ENCODE measurements around the gene HERC3. TPM values are rescaled to one million over a fixed set of nuclear protein-coding genes. Genes with fewer than 3 reads are reported as not detected.

HERC3 gene
- total and polyA plus RNA-seq, 2 donors (not counting 1 experiment from before 2014, with no cell fraction given), result 24.0 to 78.1 TPM

DNA sequence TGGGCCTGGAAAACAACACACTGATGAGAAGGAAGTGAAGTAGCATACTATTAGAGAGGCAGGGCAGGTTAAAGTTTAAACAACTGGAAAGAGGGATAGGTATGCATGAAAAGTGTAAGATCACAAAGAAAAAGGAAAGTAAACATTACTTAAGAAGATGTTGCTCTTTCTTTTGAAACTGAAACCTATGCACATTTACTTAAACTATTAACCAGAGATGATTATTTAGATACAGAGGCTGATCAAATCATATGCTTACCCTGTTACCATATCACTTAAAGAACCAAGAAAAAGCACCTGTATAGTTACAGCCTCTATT is 67.6 kb downstream of the HERC3 start:
- Histone ChIP-seq H3K4me3 (ENCODE audit: control extremely low read depth in 1 of 5, extremely low read depth in 1 of 5, insufficient read depth in 1 of 5, low read depth in 2 of 5, low read length in 4 of 5) (no peak overlapping the region), H3K4me2 (replicated peaks; ENCODE audit: low read depth, low read length, poor library complexity, severe bottlenecking) (no peak overlapping the region), H2AFZ (ENCODE audit: insufficient read depth, low read depth, low read length, poor library complexity, severe bottlenecking) (no peak overlapping the region), H3K9ac (ENCODE audit: low read length) (no peak overlapping the region), H3K36me3 (replicated peaks in 1 of 2; ENCODE audit: control extremely low read depth in 1 of 2, control insufficient read depth in 1 of 2, extremely low read depth in 1 of 2, insufficient read depth in 2 of 2, low read length in 1 of 2) (peaks cover 4 to 77% of the 10 kb centered on the region in 2 experiments), H3K4me1 (ENCODE audit: control insufficient read depth in 2 of 2, insufficient read depth in 2 of 2, low read length in 2 of 2) (no peaks in the 10 kb centered on the region), H4K20me1 (ENCODE audit: control insufficient read depth, insufficient read depth, low read length, poor library complexity, severe bottlenecking) (no peaks in the 10 kb centered on the region), H3K79me2 (ENCODE audit: control insufficient read depth, insufficient read depth, low read length) (no peaks in the 10 kb centered on the region), H3K27me3 (replicated peaks in 1 of 4; ENCODE audit: control extremely low read depth in 1 of 4, control insufficient read depth in 3 of 4, insufficient read depth in 4 of 4, low read length in 3 of 4) (no peaks in the 10 kb centered on the region), H3K9me3 (ENCODE audit: control extremely low read depth in 1 of 3, control insufficient read depth in 2 of 3, insufficient read depth in 1 of 3, low read length in 2 of 3) (no peaks in the 10 kb centered on the region), H3K27ac (ENCODE audit: low read length in 2 of 2) (no peak overlapping the region)
- Mint-ChIP-seq H3K27ac (no peak overlapping the region), H3K27me3 (no peaks in the 10 kb centered on the region), H3K9me3 (ENCODE audit: insufficient read depth) (no peaks in the 10 kb centered on the region), H3K4me1 (no peaks in the 10 kb centered on the region), H3K4me3 (no peak overlapping the region)
- ATAC-seq (ENCODE audit: low read depth), result no peak
- no peak for DNase-seq
- TF ChIP-seq, protein P1, sequence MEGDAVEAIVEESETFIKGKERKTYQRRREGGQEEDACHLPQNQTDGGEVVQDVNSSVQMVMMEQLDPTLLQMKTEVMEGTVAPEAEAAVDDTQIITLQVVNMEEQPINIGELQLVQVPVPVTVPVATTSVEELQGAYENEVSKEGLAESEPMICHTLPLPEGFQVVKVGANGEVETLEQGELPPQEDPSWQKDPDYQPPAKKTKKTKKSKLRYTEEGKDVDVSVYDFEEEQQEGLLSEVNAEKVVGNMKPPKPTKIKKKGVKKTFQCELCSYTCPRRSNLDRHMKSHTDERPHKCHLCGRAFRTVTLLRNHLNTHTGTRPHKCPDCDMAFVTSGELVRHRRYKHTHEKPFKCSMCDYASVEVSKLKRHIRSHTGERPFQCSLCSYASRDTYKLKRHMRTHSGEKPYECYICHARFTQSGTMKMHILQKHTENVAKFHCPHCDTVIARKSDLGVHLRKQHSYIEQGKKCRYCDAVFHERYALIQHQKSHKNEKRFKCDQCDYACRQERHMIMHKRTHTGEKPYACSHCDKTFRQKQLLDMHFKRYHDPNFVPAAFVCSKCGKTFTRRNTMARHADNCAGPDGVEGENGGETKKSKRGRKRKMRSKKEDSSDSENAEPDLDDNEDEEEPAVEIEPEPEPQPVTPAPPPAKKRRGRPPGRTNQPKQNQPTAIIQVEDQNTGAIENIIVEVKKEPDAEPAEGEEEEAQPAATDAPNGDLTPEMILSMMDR (IDR thresholded peaks at IDR 0.05), result no peak
- no peak for TF ChIP-seq EZH2 (IDR thresholded peaks at IDR 0.05; ENCODE audit: borderline replicate concordance, insufficient read depth, low read depth, low read length, poor library complexity, severe bottlenecking)
- POLR2A ChIA-PET, result no interaction called here
- intact Hi-C loops (cut with micrococcal nuclease), result loop anchor here (1.0 kb wide), 1 partner anchor 134 kb away; no protein-coding TSS in a partner anchor
- CTCF ChIA-PET, result interaction anchor here (1.0 to 1.2 kb wide), 3 partner anchors 47 to 131 kb away, joined by 3 to 19 read pairs (median 4); no protein-coding TSS in a partner anchor

DNA sequence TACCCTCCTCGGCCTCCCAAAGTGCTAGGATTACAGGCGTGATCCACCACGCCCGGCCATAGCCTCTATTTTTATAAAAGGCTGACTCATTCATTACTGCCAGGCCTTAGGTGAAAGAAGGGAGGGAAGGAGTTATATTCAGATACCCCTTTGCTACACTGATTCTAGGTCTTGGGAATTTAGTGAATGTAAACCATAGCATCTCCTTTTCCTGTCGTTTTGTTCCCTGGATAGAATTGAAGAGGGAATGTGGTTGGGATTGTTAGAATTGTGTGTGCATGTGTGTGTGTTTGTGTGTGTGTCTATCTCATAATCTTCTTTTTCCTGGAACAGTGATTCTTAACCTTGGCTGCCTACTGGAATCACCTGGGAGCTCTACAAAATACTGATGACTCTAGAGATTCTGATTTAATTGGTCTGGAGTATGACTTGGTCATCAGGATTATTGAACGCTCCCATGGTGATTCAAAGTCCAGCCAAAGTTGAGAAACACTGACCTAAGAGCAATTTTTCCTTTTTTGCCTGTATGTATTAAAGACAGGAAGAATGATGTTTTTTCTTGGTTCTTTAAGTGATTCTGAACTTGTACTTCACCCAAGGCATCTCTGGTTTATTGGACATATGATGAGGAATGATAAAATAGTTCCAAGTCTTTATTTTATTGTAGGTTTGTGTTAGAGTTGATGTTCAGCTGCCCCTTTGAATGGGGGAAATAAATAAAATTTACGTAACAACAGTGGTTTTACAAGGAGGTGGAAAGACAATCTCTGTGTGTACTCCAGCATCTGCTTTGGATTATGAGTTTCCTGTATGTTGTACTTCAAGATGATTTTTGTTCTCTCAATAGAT is 68.4 kb downstream of the HERC3 start:
- no peaks in the 10 kb centered on the region for H4K20me1 ChIP-seq (ENCODE audit: control insufficient read depth, insufficient read depth, low read length, poor library complexity, severe bottlenecking)
- no peaks in the 10 kb centered on the region for H3K9me3 Mint-ChIP-seq (ENCODE audit: insufficient read depth)
- no peaks in the 10 kb centered on the region for H3K27me3 ChIP-seq (replicated peaks in 1 of 4; ENCODE audit: control extremely low read depth in 1 of 4, control insufficient read depth in 3 of 4, insufficient read depth in 4 of 4, low read length in 3 of 4)
- DNase-seq (no peak), ATAC-seq (ENCODE audit: low read depth) (no peak)
- H3K36me3 ChIP-seq (replicated peaks in 1 of 2; ENCODE audit: control extremely low read depth in 1 of 2, control insufficient read depth in 1 of 2, extremely low read depth in 1 of 2, insufficient read depth in 2 of 2, low read length in 1 of 2), result peaks cover 2 to 71% of the 10 kb centered on the region in 2 experiments
- H3K4me1 Mint-ChIP-seq, result no peaks in the 10 kb centered on the region
- no peaks in the 10 kb centered on the region for H3K27me3 Mint-ChIP-seq
- no peak overlapping the region for H3K9ac ChIP-seq (ENCODE audit: low read length)
- H3K79me2 ChIP-seq (ENCODE audit: control insufficient read depth, insufficient read depth, low read length), result no peaks in the 10 kb centered on the region
- no peaks in the 10 kb centered on the region for H3K4me1 ChIP-seq (ENCODE audit: control insufficient read depth in 2 of 2, insufficient read depth in 2 of 2, low read length in 2 of 2)
- CTCF ChIA-PET, result interaction anchor here (3.8 kb wide), 1 partner anchor 121 kb away, joined by 14 read pairs; no protein-coding TSS in a partner anchor
- intact Hi-C loops (cut with micrococcal nuclease), result no loop called here
- 100% methylated on average over 2 of the region's 7 CpGs for WGBS (ENCODE audit: insufficient coverage)
- H3K4me3 ChIP-seq (ENCODE audit: control extremely low read depth in 1 of 5, extremely low read depth in 1 of 5, insufficient read depth in 1 of 5, low read depth in 2 of 5, low read length in 4 of 5), result no peak overlapping the region
- TF ChIP-seq EZH2 (IDR thresholded peaks at IDR 0.05; ENCODE audit: borderline replicate concordance, insufficient read depth, low read depth, low read length, poor library complexity, severe bottlenecking), result no peak
- TF ChIP-seq, protein P1 (IDR thresholded peaks at IDR 0.05), result no peak
- POLR2A ChIA-PET, result no interaction called here
- no peak overlapping the region for H3K27ac ChIP-seq (ENCODE audit: low read length in 2 of 2)
- H2AFZ ChIP-seq (ENCODE audit: insufficient read depth, low read depth, low read length, poor library complexity, severe bottlenecking), result no peak overlapping the region
- H3K27ac Mint-ChIP-seq, result no peak overlapping the region
- H3K4me3 Mint-ChIP-seq, result no peak overlapping the region
- H3K4me2 ChIP-seq (replicated peaks; ENCODE audit: low read depth, low read length, poor library complexity, severe bottlenecking), result no peak overlapping the region
- no peaks in the 10 kb centered on the region for H3K9me3 ChIP-seq (ENCODE audit: control extremely low read depth in 1 of 3, control insufficient read depth in 2 of 3, insufficient read depth in 1 of 3, low read length in 2 of 3)
